PC-9 (cell line): Measurements from ENCODE around the gene POM121L2.

Source experiments
- CTCF ChIP-seq: fragments of 200-600 bp; sonication (generic); conservative IDR thresholded peaks from 2 replicates; pipeline ENCODE4 v1.6.1; 2017; ENCODE audit warnings: mixed run types, antibody characterized with exemption, mild to moderate bottlenecking, moderate library complexity
- EZH2 ChIP-seq: fragments of 200-600 bp; sonication (generic); IDR thresholded peaks from 2 replicates; pipeline ENCODE4 v1.8.0; 2017; ENCODE audit warnings: antibody characterized with exemption, low read depth

GRCh38 chr6:27287751-27288135, 24.3 kb downstream of the POM121L2 start:
- TF ChIP-seq CTCF (no peak), EZH2 (no peak)
